HepG2 (cell line): Measurements from ENCODE around the gene GPC2. TPM values are rescaled to one million over a fixed set of nuclear protein-coding genes. Genes with fewer than 3 reads are reported as not detected.

Experiments used
- CBX5 ChIP-seq: sonication (generic); formaldehyde crosslinking; IDR thresholded peaks from 2 replicates; pipeline ENCODE4 v1.4.0; 2020; ENCODE audit warnings: missing genetic modification reagents, borderline replicate concordance
- CSRNP1 ChIP-seq: sonication (generic); formaldehyde crosslinking; IDR thresholded peaks from 2 replicates; pipeline ENCODE4 v1.8.1; 2023; ENCODE audit warnings: mild to moderate bottlenecking, missing genetic modification reagents
- ETV6 ChIP-seq: sonication (generic); formaldehyde crosslinking; conservative IDR thresholded peaks from 2 replicates; pipeline ENCODE4 v1.4.0; 2020; ENCODE audit warnings: missing genetic modification reagents
- GABPB1 ChIP-seq: IDR thresholded peaks from 2 replicates; pipeline ENCODE4 v1.6.1; 2016; ENCODE audit warnings: mild to moderate bottlenecking, missing genetic modification reagents, moderate library complexity, missing compliant biosample characterization
- HES4 ChIP-seq: sonication (generic); formaldehyde crosslinking; IDR thresholded peaks from 2 replicates; pipeline ENCODE4 v1.9.0; 2021; ENCODE audit warnings: mild to moderate bottlenecking, missing genetic modification reagents, borderline replicate concordance
- MAX ChIP-seq: IDR thresholded peaks from 2 replicates; pipeline ENCODE4 v1.6.1; 2012; ENCODE audit warnings: inconsistent platforms
- NFKB2 ChIP-seq: sonication (generic); formaldehyde crosslinking; IDR thresholded peaks from 2 replicates; pipeline ENCODE4 v1.4.0; 2020; ENCODE audit warnings: missing genetic modification reagents, borderline replicate concordance
- NFYB ChIP-seq: sonication (generic); formaldehyde crosslinking; IDR thresholded peaks from 2 replicates; pipeline ENCODE4 v1.4.0; 2020; ENCODE audit warnings: missing genetic modification reagents
- NR1H2 ChIP-seq: sonication (generic); formaldehyde crosslinking; IDR thresholded peaks from 2 replicates; pipeline ENCODE4 v1.8.1; 2022; ENCODE audit warnings: low read depth, missing genetic modification reagents, borderline replicate concordance
- NRL ChIP-seq: sonication (generic); formaldehyde crosslinking; IDR thresholded peaks from 2 replicates; pipeline ENCODE4 v1.5.0; 2020; ENCODE audit warnings: missing genetic modification reagents, mild to moderate bottlenecking, moderate library complexity, borderline replicate concordance
- RBFOX2 ChIP-seq: fragments of 200-400 bp; formaldehyde crosslinking; IDR thresholded peaks from 2 replicates; pipeline ENCODE4 v1.6.1; 2017; ENCODE audit warnings: low read depth, mild to moderate bottlenecking, low read length
- SP140L ChIP-seq: sonication (generic); formaldehyde crosslinking; IDR thresholded peaks from 2 replicates; pipeline ENCODE4 v1.4.0; 2020; ENCODE audit warnings: missing genetic modification reagents, borderline replicate concordance
- SP2 ChIP-seq: sonication (generic); formaldehyde crosslinking; IDR thresholded peaks from 2 replicates; pipeline ENCODE4 v1.5.1; 2020; ENCODE audit warnings: mild to moderate bottlenecking, missing genetic modification reagents
- TARDBP ChIP-seq: sonication (generic); formaldehyde crosslinking; IDR thresholded peaks from 2 replicates; pipeline ENCODE4 v1.8.0; 2022; ENCODE audit warnings: mild to moderate bottlenecking, missing genetic modification reagents
- TBX3 ChIP-seq: fragments of 450-650 bp; IDR thresholded peaks from 2 replicates; pipeline ENCODE4 v1.6.1; 2017; ENCODE audit warnings: antibody characterized with exemption, mild to moderate bottlenecking, inconsistent platforms, borderline replicate concordance
- TEAD2 ChIP-seq: sonication (generic); formaldehyde crosslinking; IDR thresholded peaks from 2 replicates; pipeline ENCODE4 v1.9.0; 2021; ENCODE audit warnings: missing genetic modification reagents
- TGIF2 ChIP-seq: IDR thresholded peaks from 2 replicates; pipeline ENCODE4 v1.6.1; 2016; ENCODE audit warnings: control low read depth, missing compliant biosample characterization
- USF2 ChIP-seq, 2 experiments: sonication (generic) in 1 of 2; formaldehyde crosslinking in 1 of 2; IDR thresholded peaks; 2 replicates each; pipeline versions ENCODE4 v1.5.1 to v1.6.1; 2011 to 2020; ENCODE audit warnings: borderline replicate concordance in 1 of 2, low read depth in 1 of 2, low read length in 1 of 2, mild to moderate bottlenecking in 1 of 2, missing genetic modification reagents in 1 of 2, moderate library complexity in 1 of 2
- ZBTB38 ChIP-seq: sonication (generic); formaldehyde crosslinking; IDR thresholded peaks from 2 replicates; pipeline ENCODE4 v1.5.1; 2020; ENCODE audit warnings: mild to moderate bottlenecking, missing genetic modification reagents
- ZFYVE20 ChIP-seq: sonication (generic); formaldehyde crosslinking; IDR thresholded peaks from 2 replicates; pipeline ENCODE4 v1.8.0; 2023; ENCODE audit warnings: low read depth, mild to moderate bottlenecking, moderate library complexity, missing genetic modification reagents, borderline replicate concordance
- ZNF264 ChIP-seq: sonication (generic); formaldehyde crosslinking; IDR thresholded peaks from 2 replicates; pipeline ENCODE4 v1.4.0; 2020; ENCODE audit warnings: missing genetic modification reagents
- ZNF430 ChIP-seq: sonication (generic); formaldehyde crosslinking; IDR thresholded peaks from 2 replicates; pipeline ENCODE4 v1.9.0; 2021; ENCODE audit warnings: mild to moderate bottlenecking, missing genetic modification reagents
- ZNF605 ChIP-seq: sonication (generic); formaldehyde crosslinking; IDR thresholded peaks from 2 replicates; pipeline ENCODE4 v1.8.0; 2022; ENCODE audit warnings: mild to moderate bottlenecking, missing genetic modification reagents
- ZNF724P ChIP-seq: sonication (generic); formaldehyde crosslinking; IDR thresholded peaks from 2 replicates; pipeline ENCODE4 v1.8.0; 2022; ENCODE audit warnings: missing genetic modification reagents, borderline replicate concordance
- polyA plus RNA-seq, 8 experiments: library from polyadenylated mRNA; depleted of rRNA in 3 of 8; stranded (reverse) in 7 of 8; unstranded in 1 of 8; fragments of >200 nt; fragmentation: Illumina TruSeq in 4 of 8; extraction: Trizol in 4 of 8; gene quantifications; 2 replicates each; pipeline versions ENCODE4 v1.2.1 to v1.2.3, GENCODE V29; 2011 to 2016; ENCODE audit warnings: low read depth in 4 of 8, missing spikeins in 1 of 8, mixed read lengths in 1 of 8; ENCODE audit not compliant: insufficient read depth in 1 of 8
- total RNA-seq, 5 experiments: library from RNA; depleted of rRNA; stranded (reverse); fragments of >200 nt; fragmentation: Illumina TruSeq; extraction: Trizol; gene quantifications; 2 replicates each; pipeline ENCODE4 v1.2.3, GENCODE V29; 2016; ENCODE audit warnings: low read depth in 1 of 5

GPC2 gene
- total and polyA plus RNA-seq, 2 of the 13 experiments (the other 11 are each of a cell fraction or from before 2014, with no cell fraction given): 0.64 to 0.78 TPM

DNA sequence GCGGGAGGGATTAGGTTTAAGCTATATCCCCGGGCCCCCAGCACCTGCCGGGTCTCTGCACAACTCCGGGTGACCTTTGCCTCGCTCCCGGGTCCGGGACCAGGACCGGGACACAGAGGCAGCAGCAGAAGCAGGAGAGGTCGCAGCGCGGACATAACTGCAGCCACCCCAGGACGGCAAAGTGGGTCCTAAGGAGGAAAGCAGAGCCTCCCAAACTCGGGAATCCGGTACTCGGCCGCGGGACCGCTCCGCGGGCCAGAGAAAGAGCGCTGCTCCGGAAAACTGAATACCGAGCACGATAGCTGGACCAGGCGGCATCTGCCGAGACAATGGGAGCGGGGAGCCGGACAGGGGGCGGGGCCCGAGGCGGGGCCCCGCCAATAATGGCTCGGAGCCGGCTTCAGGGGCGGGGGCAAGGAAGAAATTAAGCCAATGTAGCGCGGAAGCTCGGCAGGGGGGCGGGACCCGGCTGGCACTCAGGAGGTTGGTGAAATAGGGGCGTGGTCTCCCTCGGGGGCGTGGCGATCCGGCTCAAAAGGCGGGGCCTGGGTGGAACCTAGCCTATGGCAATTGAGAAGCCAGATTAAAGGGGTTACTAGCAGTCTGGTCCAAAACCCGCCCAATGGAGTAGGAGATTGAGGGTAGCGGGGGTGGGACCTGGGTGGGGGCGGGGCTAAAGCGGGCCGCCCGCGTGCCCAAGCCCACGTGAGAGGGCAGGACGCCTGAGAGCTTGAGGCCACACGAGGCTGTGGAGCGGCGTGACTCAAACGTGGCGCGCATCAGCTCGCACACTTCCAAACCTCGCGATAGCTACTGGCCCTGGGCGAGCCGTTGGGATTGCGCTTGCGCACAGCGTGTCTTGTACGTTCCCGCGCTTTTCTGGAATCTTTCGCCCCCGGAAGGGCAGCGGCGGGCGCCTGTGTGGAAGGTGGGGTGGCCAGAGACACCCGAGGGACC is at the start of gene GPC2, which contains the start of gene STAG3 (continued):
- TF ChIP-seq USF2 (IDR thresholded peaks at IDR 0.05; ENCODE audit: low read depth, low read length): no peak
- peak; percentile 44; the same call in 1 of the 2 replicates for TF ChIP-seq USF2 (CRISPR knock-in tag; IDR thresholded peaks at IDR 0.05; ENCODE audit: borderline replicate concordance)
- no peak for TF ChIP-seq TARDBP (CRISPR knock-in tag)
- TF ChIP-seq HES4 (CRISPR knock-in tag): 0 out of 2 replicates have a peak, but pooled peaks have one; percentile 31
- peak; percentile 77; the same call in 1 of the 2 replicates for TF ChIP-seq ZNF605 (CRISPR knock-in tag)
- peak; percentile 84; the same call in 1 of the 2 replicates for TF ChIP-seq ZFYVE20
- peak; percentile 52; the same call in 1 of the 2 replicates for TF ChIP-seq GABPB1 (CRISPR knock-in tag)
- peak; percentile 79 for TF ChIP-seq SP2 (CRISPR knock-in tag)
- 0 out of 2 replicates have a peak, but pooled peaks have one; percentile 35 for TF ChIP-seq ZNF724P (CRISPR knock-in tag)
- TF ChIP-seq CBX5 (CRISPR knock-in tag): no peak
- peak; percentile 36; the same call in 1 of the 2 replicates for TF ChIP-seq ZNF430 (CRISPR knock-in tag)
- peak; percentile 86 for TF ChIP-seq ZBTB38 (CRISPR knock-in tag)
- 0 out of 2 replicates have a peak, but pooled peaks have one; percentile 40 for TF ChIP-seq CSRNP1
- 0 out of 2 replicates have a peak, but pooled peaks have one; percentile 46 for TF ChIP-seq RBFOX2
- TF ChIP-seq ETV6 (CRISPR knock-in tag): 0 out of 2 replicates have a peak, but pooled peaks have one; percentile 34
- 0 out of 2 replicates have a peak, but pooled peaks have one; percentile 42 for TF ChIP-seq NRL (CRISPR knock-in tag)
- TF ChIP-seq NFYB (CRISPR knock-in tag): peak; percentile 77
- TF ChIP-seq MAX: peak; percentile 93
- TF ChIP-seq NFKB2 (CRISPR knock-in tag): 0 out of 2 replicates have a peak, but pooled peaks have one; percentile 73
- 0 out of 2 replicates have a peak, but pooled peaks have one; percentile 43 for TF ChIP-seq ZNF264 (CRISPR knock-in tag)
- TF ChIP-seq SP140L (CRISPR knock-in tag): no peak
- 0 out of 2 replicates have a peak, but pooled peaks have one; percentile 45 for TF ChIP-seq NR1H2
- TF ChIP-seq TGIF2 (CRISPR knock-in tag): no peak
- TF ChIP-seq TBX3: no peak
- TF ChIP-seq TEAD2 (CRISPR knock-in tag): 0 out of 2 replicates have a peak, but pooled peaks have one; percentile 76
